GM12892 (cell line): ENCODE measurements around the gene KAT6B.

Experiments
- POLR2A ChIP-seq: IDR thresholded peaks from 2 replicates; pipeline ENCODE4 v1.6.1; 2011; ENCODE audit warnings: low read depth, low read length, control low read depth
- POLR2AphosphoS5 ChIP-seq: IDR thresholded peaks from 2 replicates; pipeline ENCODE4 v1.6.1; 2011; ENCODE audit warnings: low read depth, low read length, control low read depth
- TAF1 ChIP-seq: IDR thresholded peaks from 2 replicates; pipeline ENCODE4 v1.6.1; 2011; ENCODE audit warnings: low read depth, mild to moderate bottlenecking, control low read depth, low read length, borderline replicate concordance

GRCh38 chr10:75001715-75002350 is 175.4 kb downstream of the KAT6B start:
- TF ChIP-seq POLR2A, result no peak
- no peak for TF ChIP-seq POLR2AphosphoS5
- no peak for TF ChIP-seq TAF1
